Ovary (tissue), 9 donors: Measurements from ENCODE around the gene MAGI1. TPM values are rescaled to one million over a fixed set of nuclear protein-coding genes. Genes with fewer than 3 reads are reported as not detected.

Experiments
- DNase-seq, 5 donors: peaks; one replicate each; pipeline ENCODE4 v3.0.0-alpha.2; 2019 to 2020
- H3K27ac ChIP-seq, 2 donors: fragments of 200-600 bp; one replicate each; pipeline versions ENCODE4 v1.5.1 to v1.8.0; 2019 to 2022
- H3K27me3 ChIP-seq: fragments of 200-600 bp; one replicate; pipeline ENCODE4 v1.8.0; 2022
- H3K36me3 ChIP-seq: fragments of 200-600 bp; sonication (generic); one replicate; pipeline ENCODE4 v1.5.1; 2019
- H3K4me1 ChIP-seq: one replicate; pipeline ENCODE4 v1.8.1; 2013; ENCODE audit warnings: mild to moderate bottlenecking, moderate library complexity; ENCODE audit not compliant: insufficient read depth
- H3K4me3 ChIP-seq: fragments of 200-600 bp; sonication (generic); one replicate; pipeline ENCODE4 v1.5.1; 2017
- H3K9me3 ChIP-seq, 2 donors: fragments of 200-600 bp in 1 of 2; sonication (generic) in 1 of 2; one replicate each; pipeline versions ENCODE4 v1.5.1 to v1.8.1; 2013 to 2019; ENCODE audit warnings: mild to moderate bottlenecking in 1 of 2, moderate library complexity in 1 of 2
- CTCF ChIP-seq, 3 donors: fragments of 450-650 bp in 2 of 3; fragments of 200-600 bp in 1 of 3; IDR thresholded peaks; one replicate each; pipeline versions ENCODE4 v1.5.1 to v1.8.0; 2016 to 2022; ENCODE audit warnings: antibody characterized with exemption in 3 of 3, mild to moderate bottlenecking in 1 of 3
- EP300 ChIP-seq: sonication (generic); formaldehyde crosslinking; IDR thresholded peaks from one replicate; pipeline ENCODE4 v1.6.1; 2017; ENCODE audit warnings: antibody characterized with exemption
- POLR2A ChIP-seq: fragments of 450-650 bp; IDR thresholded peaks from one replicate; pipeline ENCODE4 v1.6.1; 2017; ENCODE audit warnings: antibody characterized with exemption, mild to moderate bottlenecking, moderate library complexity
- WGBS, 3 donors: extraction: QIAGEN DNeasy Blood & Tissue Kit in 1 of 3; methylation state at CpG; one replicate each; pipeline versions ENCODE4 v1.1.5 to v1.1.7; 2013 to 2017; 5-methylcytosine and 5-hydroxymethylcytosine counted together
- intact Hi-C, 4 donors: fragments of 100-400 bp; cut with DNase I; formaldehyde crosslinking; loops; one replicate each; pipeline versions ENCODE4 v1.11.0 to v1.15.1; 2022 to 2023
- polyA plus RNA-seq, 2 donors: library from polyadenylated mRNA; stranded (reverse); fragments of 200-250 nt in 1 of 2; fragments of 350-450 nt in 1 of 2; fragmentation: Illumina TruSeq in 1 of 2; extraction: RNeasy Lipid Tissue Mini Kit (QIAGEN cat#74804) in 1 of 2; gene quantifications; one replicate each; pipeline ENCODE4 v1.2.3, GENCODE V29; 2013 to 2014
- total RNA-seq, 7 donors: library from RNA; depleted of rRNA in 2 of 7; stranded (reverse); fragments of >200 nt in 2 of 7; fragmentation: NEBNext Ultra II Directional in 3 of 7; extraction: Animal tissue kit (Norgen Biotek cat#: 25700) in 3 of 7; gene quantifications; one replicate each; pipeline versions ENCODE4 v1.1.0 to v1.2.4, GENCODE V29; 2016 to 2023
- donor health status: DM: no; HTN: no; CAD: no; lungs with moderate emphysema.
- donor health status: DM: no; HTN: no; CAD: no.
- donor health status: Bipolar disorder and iron deficiency.
- donor health status: DM: yes; HTN: yes; CAD: no.
- donor health status: DM: no; HTN: no; CAD: no.
- donor health status: DM: yes; HTN: yes; CAD: no.

Gene MAGI1
- total and polyA plus RNA-seq, 9 donors: 5.5 to 35.7 (median 8.7) TPM

- no peaks in the 10 kb centered on the region for H3K36me3 ChIP-seq
- intact Hi-C loops: no loop called here
- no peak overlapping the region for H3K27ac ChIP-seq
- no peaks in the 10 kb centered on the region for H3K4me1 ChIP-seq
- no peaks in the 10 kb centered on the region for H3K9me3 ChIP-seq
- H3K27me3 ChIP-seq: no peaks in the 10 kb centered on the region
- no peak overlapping the region for H3K4me3 ChIP-seq
- DNase-seq: no peak
- 71 to 78% (median 76%) methylated on average over 2 of the region's 2 CpGs for WGBS, 3 donors
- TF ChIP-seq POLR2A (no peak), EP300 (no peak), CTCF (IDR thresholded peaks at IDR 0.05) (no peak)
These were observed 380.3 kb downstream of the MAGI1 start for GRCh38 chr3:65658401-65658800.

DNA sequence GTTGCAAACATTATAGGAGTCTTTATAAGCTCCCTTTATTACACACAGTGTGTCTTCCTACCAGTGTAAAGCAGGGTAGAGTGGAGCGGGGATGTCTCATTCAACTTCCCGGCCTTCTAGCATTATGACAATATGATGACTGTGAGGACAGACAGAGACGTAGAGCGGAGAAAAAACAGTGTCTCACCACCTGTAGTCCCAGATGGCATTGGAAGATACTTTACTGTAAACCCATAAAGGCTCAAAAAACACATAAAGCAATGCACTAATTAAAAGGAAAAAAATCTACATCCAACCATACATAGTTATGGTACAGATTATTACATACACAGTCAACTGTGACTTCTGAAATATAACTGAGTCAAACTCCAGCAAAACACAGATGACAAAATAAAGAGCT is 383.7 kb downstream of the MAGI1 start:
- H3K4me3 ChIP-seq: no peak overlapping the region
- no peaks in the 10 kb centered on the region for H3K9me3 ChIP-seq
- TF ChIP-seq POLR2A (no peak), EP300 (no peak), CTCF (IDR thresholded peaks at IDR 0.05) (no peak)
- no peak overlapping the region for H3K27ac ChIP-seq
- H3K27me3 ChIP-seq: no peaks in the 10 kb centered on the region
- intact Hi-C loops: no loop called here
- no peak for DNase-seq
- H3K36me3 ChIP-seq: no peaks in the 10 kb centered on the region
- WGBS, 3 donors: 96 to 98% (median 96%) methylated on average over 4 of the region's 4 CpGs
- H3K4me1 ChIP-seq: no peaks in the 10 kb centered on the region

GRCh38 chr3:65653731-65654130 is 385.0 kb downstream of the MAGI1 start:
- no peak overlapping the region for H3K4me3 ChIP-seq
- TF ChIP-seq CTCF (IDR thresholded peaks at IDR 0.05) (no peak), POLR2A (no peak), EP300 (no peak)
- 83 to 91% (median 89%) methylated on average over 1 of the region's 1 CpG for WGBS, 3 donors
- DNase-seq: no peak
- H3K9me3 ChIP-seq: no peaks in the 10 kb centered on the region
- H3K36me3 ChIP-seq: no peaks in the 10 kb centered on the region
- H3K4me1 ChIP-seq: no peaks in the 10 kb centered on the region
- intact Hi-C loops: no loop called here
- H3K27ac ChIP-seq: no peak overlapping the region
- no peaks in the 10 kb centered on the region for H3K27me3 ChIP-seq

- Histone ChIP-seq H3K4me3 (no peak overlapping the region), H3K4me1 (no peaks in the 10 kb centered on the region), H3K36me3 (no peaks in the 10 kb centered on the region), H3K27ac (no peak overlapping the region), H3K9me3 (no peaks in the 10 kb centered on the region), H3K27me3 (no peaks in the 10 kb centered on the region)
- no peak for TF ChIP-seq CTCF (IDR thresholded peaks at IDR 0.05)
- no peak for TF ChIP-seq POLR2A
- TF ChIP-seq EP300: no peak
- 91 to 97% (median 96%) methylated on average over 2 of the region's 2 CpGs for WGBS, 3 donors
- intact Hi-C loops: no loop called here
- no peak for DNase-seq
These were observed 388.5 kb downstream of the MAGI1 start for GRCh38 chr3:65650247-65650646.

DNA sequence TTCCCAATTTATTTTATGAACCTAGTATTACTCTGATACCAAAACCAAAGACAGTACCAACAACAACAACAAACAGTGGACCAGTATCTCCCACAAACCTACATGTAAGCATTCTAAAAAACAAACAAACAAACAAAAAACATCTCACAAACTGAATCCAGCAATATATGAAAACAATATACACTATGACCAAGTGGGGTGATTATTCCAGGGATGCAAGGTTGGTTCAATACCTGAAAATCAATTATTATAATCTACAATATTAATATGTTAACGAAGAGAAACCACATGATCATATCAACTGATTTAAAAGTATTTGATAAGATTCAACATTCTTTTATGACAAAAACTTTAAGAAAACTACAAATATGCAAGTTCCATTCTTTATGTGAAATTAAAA is 391.3 kb downstream of the MAGI1 start:
- WGBS, 3 donors: 94 to 97% (median 96%) methylated on average over 1 of the region's 1 CpG
- intact Hi-C loops: no loop called here
- Histone ChIP-seq H3K4me1 (no peaks in the 10 kb centered on the region), H3K36me3 (no peaks in the 10 kb centered on the region), H3K27me3 (no peaks in the 10 kb centered on the region), H3K9me3 (no peaks in the 10 kb centered on the region), H3K27ac (no peak overlapping the region), H3K4me3 (no peak overlapping the region)
- no peak for DNase-seq
- TF ChIP-seq CTCF (IDR thresholded peaks at IDR 0.05) (no peak), POLR2A (no peak), EP300 (no peak)
